Measurements from ENCODE around the gene SYNPO2.
"Not testable (repeated sequence)": the region's sequence is repeated elsewhere in the genome, so short reads cannot be mapped to it uniquely, and the experiment has no call there.

SYNPO2 gene

GRCh38 chr4:119010909-119011606 is 122.4 kb downstream of the SYNPO2 start:
- no peak for DNase-seq

GRCh38 chr4:119011607-119011988 is 122.9 kb downstream of the SYNPO2 start:
- DNase-seq, result no peak

DNA sequence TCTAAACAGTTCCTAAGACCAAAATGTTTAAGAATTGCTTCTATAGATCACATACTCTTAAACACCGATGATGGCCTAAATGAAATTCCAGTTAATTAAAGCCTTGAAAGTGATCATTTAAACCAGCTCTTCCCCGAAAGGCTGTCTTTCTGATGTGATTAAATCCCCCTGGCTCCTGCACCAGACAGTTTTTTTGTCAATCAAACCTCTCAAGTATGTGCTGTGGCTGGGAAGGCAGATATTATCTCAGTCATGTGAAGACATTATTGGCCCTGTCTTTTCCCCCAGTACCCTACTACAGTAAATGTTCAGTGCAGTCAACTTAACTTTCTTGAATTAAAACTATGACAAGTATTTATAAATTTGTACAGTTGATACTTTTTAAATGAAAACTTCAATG is 126.0 kb downstream of the SYNPO2 start:
- DNase-seq, result no peak

GRCh38 chr4:119016636-119017035 is 128.0 kb downstream of the SYNPO2 start:
- no peak for DNase-seq

GRCh38 chr4:119017636-119018035 is 129.0 kb downstream of the SYNPO2 start:
- no peak for DNase-seq

DNA sequence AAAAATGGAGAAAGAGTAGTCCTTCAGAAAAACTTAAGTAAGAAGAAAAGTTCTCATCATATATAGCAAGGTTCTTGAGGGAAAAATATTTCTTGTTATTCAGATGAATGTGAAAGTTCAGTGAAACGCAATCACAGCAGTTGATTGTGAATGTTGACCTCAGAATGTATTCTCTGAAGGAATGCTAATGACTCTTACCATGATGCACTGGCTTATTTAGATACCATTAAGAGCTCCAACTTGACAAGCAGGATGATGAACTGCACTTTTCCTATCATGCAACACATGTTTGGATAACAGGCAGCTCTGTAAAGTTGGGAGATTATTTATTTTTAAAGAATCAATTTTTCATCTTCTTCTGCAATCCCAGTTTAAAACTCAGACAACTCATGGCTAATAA is 131.5 kb downstream of the SYNPO2 start:
- no peak for DNase-seq

DNA sequence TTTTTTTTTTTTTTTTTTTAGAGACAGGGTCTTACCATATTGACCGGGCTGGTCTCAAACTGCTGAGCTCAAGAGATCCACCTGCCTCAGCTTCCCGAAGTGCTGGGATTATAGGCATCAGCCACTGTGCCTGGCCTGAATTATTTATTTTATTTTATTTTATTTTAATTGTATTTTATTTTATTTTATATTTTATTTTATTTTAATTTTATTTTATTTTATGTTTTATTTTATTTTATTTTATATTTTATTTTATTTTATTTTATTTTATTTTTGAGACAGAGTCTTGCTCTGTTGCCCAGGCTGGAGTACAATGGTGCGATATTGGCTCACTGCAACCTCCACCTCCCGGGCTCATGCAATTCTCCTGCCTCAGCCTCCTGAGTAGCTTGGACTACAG is 133.9 kb downstream of the SYNPO2 start:
- not testable (repeated sequence) for DNase-seq

DNA sequence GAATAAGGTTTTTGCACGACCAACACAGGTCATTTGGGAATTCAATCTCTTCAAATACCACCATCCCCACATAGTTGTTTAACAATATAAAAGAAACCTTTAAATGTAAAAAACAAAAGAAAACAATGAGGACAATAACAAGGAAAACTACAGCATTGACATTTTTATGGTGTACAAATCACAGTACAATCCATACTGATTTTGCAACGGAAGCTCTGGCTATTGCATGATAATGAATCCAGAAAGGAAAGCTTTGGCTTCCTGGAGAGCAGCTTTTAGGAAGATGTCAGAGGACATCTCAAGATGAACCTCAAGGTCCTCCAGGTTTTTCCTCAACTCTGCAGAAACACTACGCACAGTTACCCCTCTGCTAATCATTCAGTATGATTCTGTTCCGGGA is 135.4 kb downstream of the SYNPO2 start:
- DNase-seq, result no peak

DNA sequence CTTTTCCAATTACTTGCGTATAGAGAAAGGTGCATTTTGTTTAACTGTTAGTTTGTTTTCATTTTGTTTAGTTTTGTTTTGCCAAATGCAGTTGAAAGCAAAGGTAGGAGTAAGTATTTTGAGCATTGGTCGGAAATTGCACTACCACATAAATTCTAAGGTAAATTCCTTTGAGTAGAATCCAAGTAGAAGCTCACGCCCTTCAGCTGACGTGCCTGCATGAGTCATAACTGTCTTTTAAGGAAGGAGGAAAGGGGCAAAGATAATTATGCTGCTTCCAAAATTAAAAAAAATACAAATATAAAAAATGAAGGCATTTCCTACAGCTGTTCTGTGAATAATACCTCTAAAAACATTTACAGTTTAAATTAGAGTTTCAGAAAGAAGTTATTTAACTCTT is 136.8 kb downstream of the SYNPO2 start:
- DNase-seq, result no peak

DNA sequence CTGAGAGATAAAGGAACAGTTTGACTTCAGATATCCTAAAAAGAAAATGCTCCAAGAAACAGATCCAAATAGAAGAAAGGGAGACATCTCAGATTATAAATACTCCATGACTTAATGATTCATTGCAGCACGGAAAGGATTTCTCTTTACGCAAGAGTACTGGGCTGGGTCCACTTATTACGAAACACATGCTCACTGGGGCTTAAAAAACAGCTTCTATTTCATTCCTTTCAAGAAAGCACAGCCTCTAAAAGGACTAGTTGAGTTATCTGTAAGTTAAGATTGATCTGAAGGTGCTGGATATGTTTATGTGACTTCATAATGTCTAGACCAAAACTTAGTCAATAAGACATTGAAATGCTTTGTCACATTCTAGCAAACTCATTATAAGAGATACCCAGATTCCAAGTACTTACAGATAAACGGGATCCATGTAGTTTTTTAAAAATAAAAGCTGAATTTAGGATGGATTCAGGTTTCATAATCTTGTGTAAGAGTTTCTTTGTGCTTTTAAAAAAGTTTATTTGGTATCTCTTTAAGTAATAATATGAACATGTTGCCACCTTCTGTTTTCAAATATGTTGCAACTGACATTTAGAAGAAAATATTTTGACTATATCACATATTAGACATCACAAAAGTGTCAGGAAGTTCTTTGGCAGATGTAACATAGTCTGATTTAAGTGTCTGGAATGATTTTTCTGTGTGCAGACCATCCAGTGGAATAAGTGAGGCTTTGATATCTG is 137.4 kb downstream of the SYNPO2 start:
- no peak for DNase-seq

GRCh38 chr4:119026662-119027444 is 138.2 kb downstream of the SYNPO2 start:
- no peak for DNase-seq

DNA sequence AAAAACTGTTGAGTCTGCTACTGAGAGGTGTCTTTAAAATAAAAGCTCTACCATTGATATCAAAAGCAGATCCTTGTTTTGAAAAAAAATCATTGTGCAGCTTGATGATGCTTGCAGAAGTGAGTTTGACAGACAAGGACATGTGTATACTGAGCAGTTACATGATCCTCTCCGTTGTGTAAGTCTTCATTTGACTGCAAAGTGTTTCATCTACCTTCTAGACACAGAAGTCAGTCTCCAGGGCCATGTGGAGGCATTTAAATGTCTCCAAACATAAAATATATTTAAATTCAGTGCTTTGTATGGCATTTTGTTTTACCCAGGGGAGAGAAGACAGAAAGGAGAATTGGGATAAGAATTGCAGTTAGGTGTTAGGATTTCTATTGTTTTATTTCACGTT is 139.2 kb downstream of the SYNPO2 start:
- no peak for DNase-seq

DNA sequence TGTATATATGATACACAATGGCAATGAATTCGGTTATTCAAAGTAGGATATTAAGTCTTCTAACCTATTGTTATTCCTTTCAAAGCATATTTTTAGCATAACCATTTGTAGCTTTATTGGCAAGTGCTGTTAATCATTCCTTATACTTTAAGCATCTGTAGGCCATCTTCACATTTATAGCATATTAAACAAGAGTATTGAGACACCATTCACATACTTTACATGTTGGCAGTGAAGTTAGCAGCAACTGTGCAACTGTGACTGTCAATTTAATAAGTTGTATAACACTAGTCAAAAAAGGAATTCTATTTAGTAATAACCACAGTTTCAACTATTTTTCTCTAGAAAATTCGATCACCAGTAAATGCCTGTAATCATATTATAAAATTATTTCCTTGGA is 139.6 kb downstream of the SYNPO2 start:
- DNase-seq, result no peak

DNA sequence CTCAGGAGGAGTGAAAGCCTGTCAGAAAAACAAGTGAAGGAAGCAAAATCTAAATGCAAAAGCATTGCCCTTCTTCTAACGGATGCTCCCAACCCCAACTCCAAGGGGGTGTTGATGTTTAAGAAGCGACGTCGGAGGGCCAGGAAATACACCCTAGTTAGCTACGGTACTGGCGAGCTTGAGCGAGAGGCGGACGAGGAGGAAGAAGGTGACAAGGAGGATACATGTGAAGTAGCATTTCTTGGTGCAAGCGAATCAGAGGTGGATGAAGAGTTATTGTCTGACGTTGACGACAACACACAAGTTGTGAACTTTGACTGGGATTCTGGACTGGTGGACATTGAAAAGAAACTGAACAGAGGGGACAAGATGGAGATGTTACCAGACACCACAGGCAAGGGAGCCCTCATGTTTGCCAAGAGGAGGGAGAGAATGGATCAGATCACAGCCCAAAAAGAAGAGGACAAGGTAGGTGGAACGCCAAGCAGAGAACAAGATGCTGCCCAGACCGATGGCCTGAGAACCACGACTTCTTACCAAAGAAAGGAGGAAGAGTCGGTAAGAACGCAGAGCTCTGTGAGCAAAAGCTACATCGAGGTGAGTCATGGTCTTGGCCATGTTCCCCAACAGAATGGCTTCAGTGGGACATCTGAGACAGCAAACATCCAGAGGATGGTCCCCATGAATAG is 141.3 kb downstream of the SYNPO2 start:
- DNase-seq, result no peak

DNA sequence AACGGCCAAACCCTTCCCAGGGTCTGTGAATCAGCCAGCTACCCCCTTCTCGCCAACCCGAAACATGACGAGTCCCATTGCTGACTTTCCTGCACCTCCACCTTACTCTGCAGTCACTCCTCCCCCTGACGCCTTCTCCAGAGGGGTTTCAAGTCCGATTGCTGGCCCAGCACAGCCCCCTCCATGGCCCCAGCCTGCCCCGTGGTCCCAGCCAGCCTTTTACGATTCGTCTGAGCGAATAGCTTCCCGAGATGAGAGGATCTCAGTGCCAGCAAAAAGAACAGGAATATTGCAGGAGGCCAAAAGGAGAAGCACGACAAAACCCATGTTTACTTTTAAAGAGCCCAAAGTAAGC is 141.9 kb downstream of the SYNPO2 start:
- DNase-seq, result no peak

DNA sequence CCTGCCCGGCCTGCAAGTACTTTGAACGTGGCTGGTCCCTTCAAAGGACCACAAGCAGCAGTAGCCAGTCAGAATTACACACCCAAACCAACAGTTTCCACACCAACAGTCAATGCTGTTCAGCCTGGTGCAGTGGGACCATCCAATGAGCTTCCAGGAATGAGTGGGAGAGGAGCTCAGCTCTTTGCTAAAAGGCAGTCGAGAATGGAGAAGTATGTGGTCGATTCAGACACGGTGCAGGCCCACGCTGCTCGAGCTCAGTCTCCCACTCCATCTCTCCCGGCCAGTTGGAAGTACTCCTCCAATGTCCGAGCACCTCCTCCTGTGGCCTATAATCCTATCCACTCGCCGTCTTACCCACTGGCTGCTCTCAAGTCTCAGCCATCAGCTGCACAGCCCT is 142.6 kb downstream of the SYNPO2 start:
- DNase-seq, result no peak

- DNase-seq, result no peak
Measured at GRCh38 chr4:119032921-119033685, 144.4 kb downstream of the SYNPO2 start.

DNA sequence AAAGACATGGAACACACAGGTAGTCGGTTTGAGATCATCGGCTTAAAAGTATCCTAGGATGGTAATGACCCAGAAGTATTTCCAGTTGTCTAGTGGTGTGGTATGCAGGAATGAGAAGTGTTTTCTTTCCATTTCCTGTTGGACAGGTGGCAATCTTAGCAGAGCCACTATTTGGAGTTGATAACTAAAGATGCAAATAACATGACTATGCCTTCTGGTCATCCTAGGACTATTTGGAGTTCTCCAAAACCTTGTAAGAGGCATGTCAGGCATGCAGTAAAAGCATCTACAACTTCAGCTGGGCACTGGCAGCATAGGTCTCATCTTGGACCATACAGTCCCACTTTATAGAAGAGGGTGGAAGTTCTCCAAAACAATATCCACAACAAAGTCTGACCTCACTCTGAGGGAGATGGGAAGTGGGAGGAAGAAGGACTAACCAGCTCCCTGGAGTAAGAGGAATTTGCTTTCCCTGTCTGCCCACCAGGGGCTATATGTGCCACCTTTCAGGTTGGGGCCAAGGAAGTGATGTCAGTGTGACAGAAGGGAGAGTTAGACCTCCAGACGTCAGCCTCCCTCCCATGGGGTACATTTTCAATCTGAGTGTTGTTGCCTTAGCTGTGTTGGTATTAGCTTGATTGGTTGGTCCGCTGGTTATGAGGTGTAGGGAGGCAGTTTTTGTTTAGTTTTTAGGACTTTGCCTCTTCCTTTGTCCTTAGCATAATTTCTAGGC is 145.8 kb downstream of the SYNPO2 start:
- no peak for DNase-seq

- DNase-seq, result no peak
Measured at GRCh38 chr4:119035951-119036737, 147.5 kb downstream of the SYNPO2 start.

DNA sequence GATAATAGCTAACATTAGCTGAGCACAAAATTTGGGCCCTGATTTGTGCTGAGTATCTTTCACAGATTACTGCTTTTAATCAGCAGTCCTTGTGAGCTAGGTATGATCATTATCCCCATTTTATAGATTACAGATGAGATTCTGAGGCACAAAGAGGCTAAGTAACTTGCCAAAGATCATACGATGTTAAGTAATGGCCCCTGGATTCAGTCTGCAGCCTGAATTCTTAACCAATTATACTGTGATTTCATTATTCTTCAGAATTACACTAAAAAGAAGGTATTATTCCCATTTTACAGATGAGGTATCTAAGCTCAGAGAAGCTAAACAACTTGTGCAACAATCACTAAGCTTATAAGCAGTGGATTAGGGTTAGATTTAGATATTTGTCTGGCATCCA is 149.1 kb downstream of the SYNPO2 start:
- DNase-seq, result no peak
